MM.1S (cell line): ENCODE results near the gene DDX28.

Experiments used
- CTCF ChIP-seq: fragments of 300-600 bp; sonication (generic); IDR thresholded peaks from 2 replicates; pipeline ENCODE4 v1.5.1; 2016; ENCODE audit warnings: antibody characterized with exemption, low read length, mixed read lengths
- EZH2 ChIP-seq: fragments of 300-600 bp; sonication (generic); optimal IDR thresholded peaks from 2 replicates; pipeline ENCODE3; 2017; ENCODE audit warnings: low read depth, mild to moderate bottlenecking, antibody characterized with exemption, low read length, mixed read lengths
- EZH2phosphoT487 ChIP-seq: fragments of 300-600 bp; sonication (generic); IDR thresholded peaks from 2 replicates; pipeline ENCODE4 v1.6.1; 2018; ENCODE audit warnings: antibody characterized with exemption, low read length

GRCh38 chr16:68072038-68072695 lies 49.1 kb upstream of the DDX28 start:
- TF ChIP-seq CTCF (no peak), EZH2 (no peak), EZH2phosphoT487 (no peak)
